Kidney (tissue), 14 donors: ENCODE data around the gene PWP1. TPM values are rescaled to one million over a fixed set of nuclear protein-coding genes. Genes with fewer than 3 reads are reported as not detected.
"Not testable (repeated sequence)": the region's sequence is repeated elsewhere in the genome, so short reads cannot be mapped to it uniquely, and the experiment has no call there.

Experiments
- DNase-seq, 5 donors: peaks; one replicate each; pipeline ENCODE4 v3.0.0-alpha.2; 2013 to 2020
- FAIRE-seq: peaks from 2 replicates; lab custom pipeline; 2012; peaks lifted over from hg19 to GRCh38; lab: Jason Lieb, UNC
- H3K27ac ChIP-seq, 2 donors: one replicate each; pipeline ENCODE4 v1.7.0; 2013; ENCODE audit warnings: low read depth in 2 of 2, low read length in 2 of 2, inconsistent platforms in 1 of 2
- H3K27me3 ChIP-seq: one replicate; pipeline ENCODE4 v1.7.1; 2013; ENCODE audit warnings: low read length, inconsistent platforms; ENCODE audit not compliant: control insufficient read depth, insufficient read depth
- H3K36me3 ChIP-seq, 3 donors: one replicate each; pipeline versions ENCODE4 v1.7.0 to v1.7.1; 2013; ENCODE audit warnings: low read length in 3 of 3, control low read depth in 1 of 3, inconsistent platforms in 1 of 3; ENCODE audit not compliant: insufficient read depth in 3 of 3, control insufficient read depth in 2 of 3
- H3K4me1 ChIP-seq, 3 donors: one replicate each; pipeline versions ENCODE4 v1.7.0 to v1.7.1; 2013; ENCODE audit warnings: low read length in 3 of 3, inconsistent platforms in 1 of 3, low read depth in 1 of 3; ENCODE audit not compliant: control insufficient read depth in 2 of 3, insufficient read depth in 2 of 3
- H3K4me3 ChIP-seq, 3 donors: one replicate each; pipeline versions ENCODE4 v1.7.0 to v1.8.1; 2013; ENCODE audit warnings: low read length in 3 of 3, control low read depth in 1 of 3, inconsistent platforms in 1 of 3
- H3K9ac ChIP-seq, 3 donors: one replicate each; pipeline versions ENCODE4 v1.7.0 to v1.7.1; 2013; ENCODE audit warnings: low read length in 3 of 3, control low read depth in 1 of 3, inconsistent platforms in 1 of 3
- H3K9me3 ChIP-seq, 3 donors: one replicate each; pipeline versions ENCODE4 v1.7.0 to v1.7.1; 2013; ENCODE audit warnings: low read length in 3 of 3, control low read depth in 1 of 3, inconsistent platforms in 1 of 3; ENCODE audit not compliant: control insufficient read depth in 2 of 3, insufficient read depth in 1 of 3
- intact Hi-C: fragments of 100-400 bp; cut with DNase I; formaldehyde crosslinking; loops from one replicate; pipeline ENCODE4 v1.11.1; 2022
- polyA plus RNA-seq: library from polyadenylated mRNA; stranded (reverse); fragments of 350-450 nt; fragmentation: Illumina TruSeq; extraction: RNeasy Lipid Tissue Mini Kit (QIAGEN cat#74804); gene quantifications from one replicate; pipeline ENCODE4 v1.2.3, GENCODE V29; 2014; ENCODE audit warnings: low read depth, low replicate concordance; ENCODE audit not compliant: insufficient read depth
- total RNA-seq: library from RNA; stranded (reverse); fragmentation: NEBNext Ultra II Directional; extraction: Animal tissue kit (Norgen Biotek cat#: 25700); gene quantifications from one replicate; pipeline ENCODE4 v1.2.1, GENCODE V29; 2021
- TF ChIP-seq, protein P1 (sequence below): IDR thresholded peaks from 3 replicates; pipeline ENCODE4 v1.5.1; 2012; ENCODE audit warnings: mild to moderate bottlenecking, moderate library complexity, borderline replicate concordance; ENCODE audit not compliant: insufficient read depth; ENCODE audit errors: extremely low read depth
- donor health status: control.
- donor health status: control.
- donor health status: control.
- donor health status: control.
- donor health status: control.
- donor health status: DM: yes; HTN: yes; CAD: no.
- donor health status: Normal renal cell carcinoma (clear cell type).

PWP1 gene
- total and polyA plus RNA-seq, 2 donors from 2014 or later: 27.4 to 28.8 TPM

- Histone ChIP-seq H3K36me3 (peaks cover 0 to 12% (median 6%) of the 10 kb centered on the region in 3 donors), H3K9ac (peak overlapping the region; percentile 77 to 86 (median 80)), H3K27ac (peak overlapping the region in 1 of 2 donors; percentile 87), H3K27me3 (no peaks in the 10 kb centered on the region), H3K4me3 (peak overlapping the region; percentile 86 to 96 (median 95)), H3K9me3 (no peaks in the 10 kb centered on the region), H3K4me1 (peaks cover 0 to 11% (median 0%) of the 10 kb centered on the region in 3 donors)
- FAIRE-seq: no peak
- intact Hi-C loops: no loop called here
- TF ChIP-seq, protein P1, sequence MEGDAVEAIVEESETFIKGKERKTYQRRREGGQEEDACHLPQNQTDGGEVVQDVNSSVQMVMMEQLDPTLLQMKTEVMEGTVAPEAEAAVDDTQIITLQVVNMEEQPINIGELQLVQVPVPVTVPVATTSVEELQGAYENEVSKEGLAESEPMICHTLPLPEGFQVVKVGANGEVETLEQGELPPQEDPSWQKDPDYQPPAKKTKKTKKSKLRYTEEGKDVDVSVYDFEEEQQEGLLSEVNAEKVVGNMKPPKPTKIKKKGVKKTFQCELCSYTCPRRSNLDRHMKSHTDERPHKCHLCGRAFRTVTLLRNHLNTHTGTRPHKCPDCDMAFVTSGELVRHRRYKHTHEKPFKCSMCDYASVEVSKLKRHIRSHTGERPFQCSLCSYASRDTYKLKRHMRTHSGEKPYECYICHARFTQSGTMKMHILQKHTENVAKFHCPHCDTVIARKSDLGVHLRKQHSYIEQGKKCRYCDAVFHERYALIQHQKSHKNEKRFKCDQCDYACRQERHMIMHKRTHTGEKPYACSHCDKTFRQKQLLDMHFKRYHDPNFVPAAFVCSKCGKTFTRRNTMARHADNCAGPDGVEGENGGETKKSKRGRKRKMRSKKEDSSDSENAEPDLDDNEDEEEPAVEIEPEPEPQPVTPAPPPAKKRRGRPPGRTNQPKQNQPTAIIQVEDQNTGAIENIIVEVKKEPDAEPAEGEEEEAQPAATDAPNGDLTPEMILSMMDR: no peak
- DNase-seq: peak in 3 of 5 donors; percentile 34 to 82 (median 70)
Measured at GRCh38 chr12:107684990-107685359, 624 bp upstream of the PWP1 start.

GRCh38 chr12:107695772-107696171 is 10.2 kb downstream of the PWP1 start:
- H3K4me1 ChIP-seq, H3K4me3 ChIP-seq, H3K9ac ChIP-seq, H3K27ac ChIP-seq, H3K9me3 ChIP-seq, DNase-seq, intact Hi-C loops, H3K27me3 ChIP-seq, FAIRE-seq: not testable (repeated sequence)
- peaks cover 12 to 57% (median 44%) of the 10 kb centered on the region in 3 donors for H3K36me3 ChIP-seq

- DNase-seq (no peak), FAIRE-seq (no peak)
- no peak overlapping the region for H3K27ac ChIP-seq
- intact Hi-C loops: no loop called here
- no peak overlapping the region for H3K9ac ChIP-seq
- H3K27me3 ChIP-seq: no peaks in the 10 kb centered on the region
- H3K36me3 ChIP-seq: peaks cover 14 to 46% (median 40%) of the 10 kb centered on the region in 3 donors
- H3K4me3 ChIP-seq: no peak overlapping the region
- H3K9me3 ChIP-seq: peaks cover 0 to 8% (median 0%) of the 10 kb centered on the region in 3 donors
- TF ChIP-seq, protein P1: no peak
- H3K4me1 ChIP-seq: no peaks in the 10 kb centered on the region
Measured at GRCh38 chr12:107702106-107702505, 16.5 kb downstream of the PWP1 start.

- no peak for FAIRE-seq
- Histone ChIP-seq H3K4me3 (no peak overlapping the region), H3K4me1 (no peaks in the 10 kb centered on the region), H3K27ac (no peak overlapping the region), H3K9ac (no peak overlapping the region), H3K9me3 (peaks cover 0 to 8% (median 0%) of the 10 kb centered on the region in 3 donors), H3K36me3 (peaks cover 14 to 49% (median 39%) of the 10 kb centered on the region in 3 donors), H3K27me3 (no peaks in the 10 kb centered on the region)
- no peak for DNase-seq
- TF ChIP-seq, protein P1: no peak
- intact Hi-C loops: no loop called here
Measured at GRCh38 chr12:107704041-107704440, 18.4 kb downstream of the PWP1 start.

GRCh38 chr12:107705522-107705921 is 19.9 kb downstream of the PWP1 start:
- H3K27me3 ChIP-seq, H3K27ac ChIP-seq, H3K9me3 ChIP-seq, H3K4me1 ChIP-seq, H3K4me3 ChIP-seq, H3K9ac ChIP-seq, FAIRE-seq, DNase-seq, intact Hi-C loops: not testable (repeated sequence)
- H3K36me3 ChIP-seq: peaks cover 8 to 48% (median 37%) of the 10 kb centered on the region in 3 donors
